Neural cell (in vitro differentiated cells): ENCODE results near the gene CCT5. TPM values are rescaled to one million over a fixed set of nuclear protein-coding genes. Genes with fewer than 3 reads are reported as not detected.

Experiments
- H2AFZ ChIP-seq: fragments of 200-600, 300-800 bp; sonication (generic), shearing (Covaris generic); 2 replicates; pipeline ENCODE4 v1.6.0; 2014; ENCODE audit warnings: low read depth, mild to moderate bottlenecking, antibody characterized with exemption, low read length, moderate library complexity
- H3F3A ChIP-seq: fragments of 200-600 bp; shearing (Covaris generic); 2 replicates; pipeline ENCODE4 v1.6.1; 2016; ENCODE audit warnings: mild to moderate bottlenecking, moderate library complexity, mixed read lengths, antibody characterized with exemption, low read length; ENCODE audit not compliant: insufficient read depth, poor library complexity, severe bottlenecking
- H3K27ac ChIP-seq: fragments of 200-600, 300-800 bp; sonication (generic), shearing (Covaris generic); 2 replicates; pipeline ENCODE4 v1.5.1; 2014; ENCODE audit warnings: mild to moderate bottlenecking, low read length, moderate library complexity
- H3K27me3 ChIP-seq: fragments of 300-800, 200-600 bp; sonication (generic), shearing (Covaris generic); 2 replicates; pipeline ENCODE4 v1.6.0; 2014; ENCODE audit warnings: mild to moderate bottlenecking, low read depth, low read length, moderate library complexity; ENCODE audit not compliant: insufficient read depth
- H3K36me3 ChIP-seq: fragments of 300-800, 200-600 bp; sonication (generic), shearing (Covaris generic); 2 replicates; pipeline ENCODE4 v1.5.1; 2014; ENCODE audit warnings: mild to moderate bottlenecking, antibody characterized with exemption, low read length, moderate library complexity; ENCODE audit not compliant: insufficient read depth
- H3K4me2 ChIP-seq: fragments of 300-800, 200-600 bp; sonication (generic), shearing (Covaris generic); 2 replicates; pipeline ENCODE4 v1.6.0; 2014; ENCODE audit warnings: mild to moderate bottlenecking, low read length
- H3K4me3 ChIP-seq: fragments of 300-800, 200-600 bp; sonication (generic), shearing (Covaris generic); 2 replicates; pipeline ENCODE4 v1.5.1; 2014; ENCODE audit warnings: mild to moderate bottlenecking, low read length, moderate library complexity
- H3K79me2 ChIP-seq: fragments of 200-600 bp; shearing (Covaris generic); replicated peaks from 2 replicates; pipeline ENCODE4 v1.6.0; 2014; ENCODE audit warnings: mild to moderate bottlenecking, low read length, moderate library complexity; ENCODE audit not compliant: insufficient read depth
- H3K9ac ChIP-seq: fragments of 300-800, 200-600 bp; sonication (generic), shearing (Covaris generic); 2 replicates; pipeline ENCODE4 v1.6.1; 2016; ENCODE audit warnings: mild to moderate bottlenecking, low read length, mixed read lengths
- H3K9me2 ChIP-seq: fragments of 200-600 bp; shearing (Covaris generic); 2 replicates; pipeline ENCODE4 v1.6.1; 2016; ENCODE audit warnings: mild to moderate bottlenecking, low read length, mixed read lengths; ENCODE audit not compliant: insufficient read depth
- H3K9me3 ChIP-seq: fragments of 200-600, 300-800 bp; sonication (generic), shearing (Covaris generic); 2 replicates; pipeline ENCODE4 v1.6.1; 2016; ENCODE audit warnings: mild to moderate bottlenecking, mixed run types, low read length, moderate library complexity, mixed read lengths
- H4K20me1 ChIP-seq: fragments of 200-600 bp; shearing (Covaris generic); 2 replicates; pipeline ENCODE4 v1.6.1; 2016; ENCODE audit warnings: mild to moderate bottlenecking, mixed run types; ENCODE audit not compliant: insufficient read depth
- EP300 ChIP-seq: fragments of 450-650 bp; conservative IDR thresholded peaks from 2 replicates; pipeline ENCODE4 v1.6.1; 2014; ENCODE audit warnings: antibody characterized with exemption, mild to moderate bottlenecking, moderate library complexity; ENCODE audit not compliant: poor library complexity, severe bottlenecking
- EZH2 ChIP-seq: fragments of 200-600, 300-800 bp; shearing (Covaris generic), sonication (generic); IDR thresholded peaks from 2 replicates; pipeline ENCODE4 v1.6.1; 2014; ENCODE audit warnings: antibody characterized with exemption, low read length, borderline replicate concordance, mild to moderate bottlenecking; ENCODE audit not compliant: insufficient read depth, poor library complexity, severe bottlenecking
- MXI1 ChIP-seq: fragments of 450-650 bp; conservative IDR thresholded peaks from 2 replicates; pipeline ENCODE4 v1.6.1; 2014; ENCODE audit warnings: antibody characterized with exemption, mild to moderate bottlenecking; ENCODE audit not compliant: poor library complexity, severe bottlenecking
- POLR2AphosphoS5 ChIP-seq: IDR thresholded peaks from 2 replicates; pipeline ENCODE4 v1.6.1; 2012
- RAD21 ChIP-seq: fragments of 450-650 bp; conservative IDR thresholded peaks from 2 replicates; pipeline ENCODE4 v1.6.1; 2014; ENCODE audit warnings: antibody characterized with exemption, mild to moderate bottlenecking, moderate library complexity
- REST ChIP-seq: IDR thresholded peaks from 2 replicates; pipeline ENCODE4 v1.6.1; 2012; ENCODE audit warnings: borderline replicate concordance
- SMC3 ChIP-seq: fragments of 450-650 bp; conservative IDR thresholded peaks from 2 replicates; pipeline ENCODE4 v1.6.1; 2014; ENCODE audit warnings: antibody characterized with exemption, mild to moderate bottlenecking, moderate library complexity; ENCODE audit not compliant: poor library complexity
- TAF1 ChIP-seq: IDR thresholded peaks from 2 replicates; pipeline ENCODE4 v1.6.1; 2012; ENCODE audit warnings: low read depth
- polyA plus RNA-seq: library from polyadenylated mRNA; depleted of rRNA; stranded (reverse); fragments of >200 nt; gene quantifications from 2 replicates; pipeline ENCODE4 v1.2.3, GENCODE V29; 2014
- TF ChIP-seq, protein P1 (sequence below): fragments of 450-650 bp; IDR thresholded peaks from 2 replicates; pipeline ENCODE4 v1.5.1; 2014; ENCODE audit warnings: antibody characterized with exemption, mild to moderate bottlenecking, moderate library complexity; ENCODE audit not compliant: poor library complexity, severe bottlenecking

CCT5 gene
- polyA plus RNA-seq, 1 donor from 2014 or later = 455 TPM

DNA sequence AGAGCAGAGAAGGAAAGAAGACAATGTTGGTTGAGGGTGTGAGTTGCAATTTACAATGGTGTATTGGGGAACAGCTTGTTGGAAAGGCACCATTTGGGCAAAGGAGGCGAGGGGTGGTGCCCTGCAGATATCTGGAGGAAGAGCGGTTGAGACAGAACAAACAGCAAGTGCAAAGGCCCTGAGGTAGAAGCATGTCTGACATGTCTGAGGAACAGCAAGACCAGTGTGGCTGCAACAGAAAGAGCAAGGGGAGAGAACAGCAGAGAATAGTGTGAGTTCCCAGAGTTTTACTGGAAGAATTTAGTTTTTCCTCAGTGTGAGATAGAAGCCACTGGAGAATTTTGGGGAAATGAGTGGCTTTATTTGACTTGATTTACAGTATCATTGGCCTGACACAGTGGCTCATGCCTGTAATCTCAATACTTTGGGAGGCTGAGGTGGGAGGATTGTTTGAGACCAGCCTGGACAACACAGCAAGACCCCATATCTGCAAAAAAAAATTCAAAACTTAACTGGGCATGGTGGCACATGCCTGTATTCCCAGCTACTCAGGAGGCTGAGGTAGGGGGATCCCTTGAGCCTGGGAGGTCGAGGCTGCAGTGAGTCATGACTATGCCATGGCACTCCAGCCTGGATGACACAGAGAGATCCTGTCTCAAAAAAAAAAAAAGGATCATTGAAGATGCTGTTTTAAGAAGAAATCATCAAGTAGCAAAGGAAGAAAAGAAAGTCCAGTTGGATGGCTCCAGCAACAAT lies 44.0 kb downstream of the CCT5 start:
- Histone ChIP-seq H3K36me3 (no peaks in the 10 kb centered on the region), H3K4me2 (no peak overlapping the region), H3K9me2 (no peaks in the 10 kb centered on the region), H3K27me3 (no peaks in the 10 kb centered on the region), H2AFZ (no peak overlapping the region), H3K9ac (no peak overlapping the region), H3K79me2 (no peaks in the 10 kb centered on the region), H3F3A (no peaks in the 10 kb centered on the region), H4K20me1 (no peaks in the 10 kb centered on the region), H3K27ac (no peak overlapping the region), H3K4me3 (no peak overlapping the region), H3K9me3 (no peaks in the 10 kb centered on the region)
- no peak for TF ChIP-seq TAF1
- TF ChIP-seq RAD21 = no peak
- TF ChIP-seq EP300 = no peak

- H3K27ac ChIP-seq = no peak overlapping the region
- H3K27me3 ChIP-seq = no peaks in the 10 kb centered on the region
- no peak overlapping the region for H3K4me2 ChIP-seq
- no peak overlapping the region for H2AFZ ChIP-seq
- no peaks in the 10 kb centered on the region for H3F3A ChIP-seq
- no peak overlapping the region for H3K9ac ChIP-seq
- H4K20me1 ChIP-seq = no peaks in the 10 kb centered on the region
- no peaks in the 10 kb centered on the region for H3K79me2 ChIP-seq
- TF ChIP-seq EZH2 (no peak), RAD21 (no peak), TAF1 (no peak), EP300 (no peak), REST (no peak), SMC3 (no peak), POLR2AphosphoS5 (no peak), MXI1 (no peak)
- TF ChIP-seq, protein P1, sequence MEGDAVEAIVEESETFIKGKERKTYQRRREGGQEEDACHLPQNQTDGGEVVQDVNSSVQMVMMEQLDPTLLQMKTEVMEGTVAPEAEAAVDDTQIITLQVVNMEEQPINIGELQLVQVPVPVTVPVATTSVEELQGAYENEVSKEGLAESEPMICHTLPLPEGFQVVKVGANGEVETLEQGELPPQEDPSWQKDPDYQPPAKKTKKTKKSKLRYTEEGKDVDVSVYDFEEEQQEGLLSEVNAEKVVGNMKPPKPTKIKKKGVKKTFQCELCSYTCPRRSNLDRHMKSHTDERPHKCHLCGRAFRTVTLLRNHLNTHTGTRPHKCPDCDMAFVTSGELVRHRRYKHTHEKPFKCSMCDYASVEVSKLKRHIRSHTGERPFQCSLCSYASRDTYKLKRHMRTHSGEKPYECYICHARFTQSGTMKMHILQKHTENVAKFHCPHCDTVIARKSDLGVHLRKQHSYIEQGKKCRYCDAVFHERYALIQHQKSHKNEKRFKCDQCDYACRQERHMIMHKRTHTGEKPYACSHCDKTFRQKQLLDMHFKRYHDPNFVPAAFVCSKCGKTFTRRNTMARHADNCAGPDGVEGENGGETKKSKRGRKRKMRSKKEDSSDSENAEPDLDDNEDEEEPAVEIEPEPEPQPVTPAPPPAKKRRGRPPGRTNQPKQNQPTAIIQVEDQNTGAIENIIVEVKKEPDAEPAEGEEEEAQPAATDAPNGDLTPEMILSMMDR = no peak
- no peaks in the 10 kb centered on the region for H3K9me2 ChIP-seq
- no peak overlapping the region for H3K4me3 ChIP-seq
- H3K9me3 ChIP-seq = no peaks in the 10 kb centered on the region
- no peaks in the 10 kb centered on the region for H3K36me3 ChIP-seq
These were observed 45.7 kb downstream of the CCT5 start for GRCh38 chr5:10295619-10296326.
